ENCODE measurements around the gene ITGBL1.

Gene ITGBL1

GRCh38 chr13:101453784-101454201 is 1.3 kb downstream of the ITGBL1 start:
- no peak for DNase-seq

- DNase-seq: no peak
These were observed 2.3 kb downstream of the ITGBL1 start for GRCh38 chr13:101454767-101455166.

- DNase-seq: no peak
These were observed 3.4 kb downstream of the ITGBL1 start for GRCh38 chr13:101455863-101456262.

- DNase-seq: no peak
These were observed 4.7 kb downstream of the ITGBL1 start for GRCh38 chr13:101457176-101457575.

DNA sequence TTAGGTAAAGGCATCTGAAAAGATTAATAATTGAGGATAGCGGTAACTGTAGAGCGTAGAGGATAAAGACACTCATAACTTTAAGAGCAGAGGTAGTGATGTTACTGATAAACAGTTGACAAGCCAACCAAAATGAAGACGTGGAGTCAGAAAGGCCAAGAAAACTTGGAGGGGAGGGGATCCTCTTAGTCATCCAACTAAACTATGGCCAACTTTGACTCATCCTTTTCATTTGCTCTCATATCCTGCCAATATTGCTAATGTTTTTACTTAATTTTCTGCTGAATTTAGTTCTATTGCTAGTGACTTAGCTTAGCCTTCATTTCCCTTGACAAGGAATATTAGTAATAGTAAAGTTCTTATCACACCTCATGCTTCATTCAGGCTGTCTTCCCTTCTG is 13.4 kb downstream of the ITGBL1 start:
- DNase-seq: no peak

DNA sequence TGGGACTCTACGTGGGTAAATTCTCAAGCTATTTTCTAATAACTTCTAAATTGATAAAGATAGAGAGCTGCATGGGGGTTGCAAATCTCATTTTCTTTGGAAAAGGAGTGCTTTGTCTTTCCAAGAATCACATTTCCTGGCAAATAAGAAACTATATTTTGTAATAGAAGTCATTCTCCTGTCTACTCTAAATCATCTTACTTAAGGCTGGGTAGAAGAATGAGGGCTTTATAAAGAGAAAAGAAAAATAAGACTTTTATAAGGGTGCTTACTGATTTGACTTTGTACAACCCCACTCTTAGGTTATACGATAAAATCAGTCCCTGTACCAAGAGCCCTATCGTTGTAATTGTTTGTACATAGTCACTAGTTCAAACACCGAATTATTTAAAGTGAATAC is 14.9 kb downstream of the ITGBL1 start:
- no peak for DNase-seq

- DNase-seq: no peak
These were observed 21.0 kb downstream of the ITGBL1 start for GRCh38 chr13:101473458-101473857.

DNA sequence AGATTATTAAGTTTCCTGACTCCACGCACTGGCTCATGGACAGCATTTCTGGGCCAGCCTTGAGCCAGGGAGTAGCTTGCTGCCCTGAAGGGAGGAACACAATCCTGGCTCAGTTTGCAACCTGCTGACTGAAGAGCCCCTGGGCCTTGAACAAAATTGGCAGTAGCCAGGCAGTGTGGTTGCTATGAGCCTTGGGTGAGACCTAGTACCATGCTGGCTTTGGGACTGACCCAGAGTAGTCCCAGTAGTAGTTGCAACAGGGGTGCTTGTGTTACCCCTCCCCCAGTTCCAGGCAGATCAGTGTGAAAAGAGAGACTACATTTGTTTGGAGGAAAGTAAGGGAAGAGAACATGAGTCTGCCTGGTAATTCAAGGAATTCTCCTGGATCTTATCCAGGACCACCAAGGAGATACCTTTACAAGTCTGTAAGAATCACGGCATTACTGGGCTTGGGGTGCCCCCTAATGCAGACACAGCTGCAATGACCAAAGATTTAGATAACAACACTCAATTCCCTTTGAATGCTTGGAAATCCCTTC is 22.0 kb downstream of the ITGBL1 start:
- DNase-seq: no peak

GRCh38 chr13:101475536-101475935 is 23.1 kb downstream of the ITGBL1 start:
- no peak for DNase-seq

DNA sequence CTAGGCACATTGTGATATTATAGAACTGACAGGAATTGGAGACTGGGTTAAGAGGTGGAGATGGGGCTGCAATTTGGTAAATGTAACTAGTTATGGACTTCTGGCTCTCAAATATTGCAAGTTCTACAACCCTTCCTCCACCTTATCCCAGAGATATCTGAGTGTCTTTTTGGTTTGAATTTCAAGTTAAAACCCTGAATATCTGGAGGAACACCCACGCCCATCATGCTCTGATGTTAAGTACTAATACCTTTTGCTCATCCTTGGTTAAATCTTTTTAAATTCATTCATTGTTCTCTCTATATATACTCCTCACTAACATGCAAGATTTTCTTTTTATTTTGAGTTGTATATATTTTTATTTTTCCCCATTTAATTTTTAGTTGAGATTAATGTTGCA is 28.9 kb downstream of the ITGBL1 start:
- no peak for DNase-seq

DNA sequence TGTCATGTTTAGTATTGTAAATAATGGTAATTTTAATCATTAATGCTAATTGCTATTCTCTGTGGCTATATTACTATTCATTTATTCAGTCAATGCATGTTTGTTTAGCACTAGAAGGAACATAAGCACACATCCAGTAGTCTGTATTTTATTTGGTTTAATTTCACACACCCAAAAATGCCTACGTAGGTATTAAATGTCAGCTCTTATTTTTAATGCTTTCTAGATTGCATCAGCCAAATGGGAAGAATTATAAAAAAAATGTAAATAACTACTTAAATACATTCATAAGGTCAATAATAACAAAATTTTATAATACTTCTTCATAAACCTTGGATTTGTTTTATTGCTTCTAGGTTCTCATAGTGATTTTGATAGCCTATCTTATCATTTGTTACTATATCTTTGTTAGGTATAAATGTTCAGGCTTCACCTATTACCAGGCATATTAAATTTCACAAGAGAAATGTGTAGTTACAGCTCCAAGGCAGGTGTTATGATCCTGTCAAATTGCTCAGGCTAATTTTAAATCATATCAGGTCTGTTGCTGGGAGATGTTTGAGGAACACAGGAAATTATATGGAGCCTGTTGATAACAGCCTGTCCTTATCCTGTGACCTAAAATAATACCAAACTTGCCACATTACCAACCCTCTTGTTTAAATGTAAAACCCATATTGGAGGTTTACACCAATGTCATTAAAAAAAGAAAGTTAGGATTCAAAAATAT is 34.4 kb downstream of the ITGBL1 start:
- DNase-seq: no peak

- no peak for DNase-seq
These were observed 35.0 kb downstream of the ITGBL1 start for GRCh38 chr13:101487438-101487830.

DNA sequence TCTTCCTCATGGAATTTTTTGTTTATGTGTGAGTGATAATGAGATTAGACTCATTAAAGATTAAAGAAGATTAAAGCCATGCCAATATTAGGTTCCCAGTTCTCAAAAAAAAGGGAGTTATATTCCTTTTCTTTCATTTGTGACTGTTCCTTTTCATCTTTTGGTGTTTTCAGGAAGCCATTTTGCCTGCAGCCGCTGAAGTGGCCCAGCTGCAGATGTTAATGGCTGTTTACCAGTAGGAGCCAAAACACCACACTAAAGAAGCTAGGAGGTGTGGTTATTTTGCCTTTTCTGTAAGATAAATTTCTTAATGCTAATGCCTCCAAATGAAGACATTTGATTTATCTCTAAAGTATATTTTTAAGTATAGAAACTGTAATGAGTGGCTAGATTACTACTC is 36.3 kb downstream of the ITGBL1 start:
- DNase-seq: no peak

- DNase-seq: no peak
These were observed 37.3 kb downstream of the ITGBL1 start for GRCh38 chr13:101489643-101490405.

DNA sequence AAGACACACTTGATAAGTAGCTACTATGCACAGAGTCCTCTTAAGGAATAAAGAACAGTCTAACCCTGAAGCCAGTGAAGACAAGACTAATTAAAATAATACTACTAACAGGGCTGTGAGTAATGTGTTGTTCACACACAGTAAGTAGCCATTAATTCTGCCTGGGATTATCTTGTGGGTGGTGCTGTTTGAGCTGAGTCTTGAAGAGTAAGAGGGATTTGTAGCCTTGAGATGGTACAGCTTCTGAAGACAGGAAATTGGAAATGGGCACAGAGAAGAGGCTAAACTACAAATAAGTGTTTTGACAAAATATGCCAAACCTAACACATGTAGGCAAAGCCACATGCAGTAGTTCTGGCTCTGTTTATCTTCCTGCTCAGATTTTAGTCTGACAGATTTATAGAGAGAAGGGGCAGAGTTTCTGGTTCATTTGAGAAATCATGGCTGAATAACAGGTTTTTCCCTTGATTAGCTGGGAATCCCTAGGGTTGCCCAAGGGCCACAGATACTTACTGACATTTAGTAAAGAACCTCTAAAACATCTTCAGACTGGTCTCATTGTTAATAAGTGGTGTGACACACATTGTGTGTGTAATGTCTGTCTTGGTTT is 38.0 kb downstream of the ITGBL1 start:
- DNase-seq: no peak

GRCh38 chr13:101492251-101492910 is 39.9 kb downstream of the ITGBL1 start:
- no peak for DNase-seq

DNA sequence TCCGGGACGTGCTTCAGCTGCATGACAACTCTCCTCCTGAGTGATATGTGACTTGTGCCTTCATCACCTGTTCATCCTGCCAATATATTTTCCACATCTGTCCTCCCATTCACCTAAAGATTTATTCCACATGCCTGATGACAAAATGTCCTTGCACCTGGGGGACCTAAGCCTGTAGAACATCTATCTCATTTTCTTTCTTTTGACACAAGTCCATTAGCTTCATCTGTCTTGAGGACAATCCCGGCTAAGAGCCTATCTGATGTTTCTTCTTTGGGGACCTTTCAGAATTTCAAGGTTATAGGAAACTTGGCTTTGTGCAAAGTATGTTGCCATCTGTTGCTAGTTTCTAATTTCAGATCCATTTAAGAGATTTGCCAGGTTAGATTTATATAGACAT is 41.1 kb downstream of the ITGBL1 start:
- DNase-seq: no peak

GRCh38 chr13:101499406-101499805 is 46.9 kb downstream of the ITGBL1 start:
- DNase-seq: no peak

- no peak for DNase-seq
These were observed 50.1 kb downstream of the ITGBL1 start for GRCh38 chr13:101502618-101503017.

DNA sequence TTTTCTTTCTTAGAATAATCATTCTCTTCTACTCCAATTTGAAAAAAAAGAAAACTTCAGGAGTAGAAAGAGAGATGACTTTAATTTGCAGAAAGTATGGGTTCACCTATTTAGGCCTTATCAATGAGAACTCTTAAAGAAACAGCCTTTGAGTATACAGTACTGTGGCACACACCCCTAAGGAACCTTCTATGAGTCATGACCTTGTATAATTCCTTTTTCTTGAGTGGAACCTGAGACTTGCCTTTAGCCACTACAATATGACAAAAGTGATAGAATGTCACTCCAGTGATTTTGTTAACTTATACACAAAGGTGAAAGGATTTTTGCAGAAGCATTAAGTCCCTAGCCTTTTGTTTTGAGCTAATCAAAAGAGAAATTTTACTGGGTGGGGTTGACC is 58.7 kb downstream of the ITGBL1 start:
- no peak for DNase-seq

DNA sequence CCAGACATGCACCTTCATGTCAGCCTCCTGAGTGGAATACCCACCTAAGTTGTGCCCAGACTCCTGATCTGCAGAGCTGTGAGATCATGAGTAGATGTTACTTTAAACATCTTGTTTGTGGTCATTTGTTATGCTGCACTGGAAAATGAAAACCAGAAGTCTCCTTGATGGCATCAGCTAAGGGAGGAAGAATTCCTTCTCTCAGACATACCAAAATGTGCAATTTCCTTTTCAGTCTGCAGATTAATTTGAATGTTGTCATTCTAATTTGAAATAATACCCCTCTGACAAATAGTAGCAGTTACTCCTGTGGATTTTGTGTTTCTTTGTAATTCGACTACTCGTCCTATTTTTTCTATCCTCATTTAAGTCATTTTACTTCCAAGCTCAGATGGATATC is 59.3 kb downstream of the ITGBL1 start:
- no peak for DNase-seq

DNA sequence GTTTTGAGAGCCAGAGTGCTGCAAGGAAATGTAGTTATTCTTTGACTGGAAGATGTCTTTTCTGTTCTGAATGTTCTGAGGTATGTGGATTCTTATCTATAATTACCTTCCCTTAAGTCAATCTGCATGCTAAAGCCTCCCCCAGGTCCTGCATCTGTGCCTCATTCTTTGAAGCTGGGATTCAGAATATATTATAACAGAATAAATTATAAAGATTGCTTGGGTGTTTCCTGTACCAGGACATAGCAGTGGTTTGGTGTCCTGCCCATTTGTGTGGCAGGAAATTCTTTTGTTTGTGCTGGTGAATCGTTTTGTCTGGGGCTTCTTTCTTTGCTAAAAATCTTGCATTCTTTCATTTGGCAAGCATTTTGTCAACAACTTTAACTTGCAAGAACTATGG is 60.2 kb downstream of the ITGBL1 start:
- no peak for DNase-seq

DNA sequence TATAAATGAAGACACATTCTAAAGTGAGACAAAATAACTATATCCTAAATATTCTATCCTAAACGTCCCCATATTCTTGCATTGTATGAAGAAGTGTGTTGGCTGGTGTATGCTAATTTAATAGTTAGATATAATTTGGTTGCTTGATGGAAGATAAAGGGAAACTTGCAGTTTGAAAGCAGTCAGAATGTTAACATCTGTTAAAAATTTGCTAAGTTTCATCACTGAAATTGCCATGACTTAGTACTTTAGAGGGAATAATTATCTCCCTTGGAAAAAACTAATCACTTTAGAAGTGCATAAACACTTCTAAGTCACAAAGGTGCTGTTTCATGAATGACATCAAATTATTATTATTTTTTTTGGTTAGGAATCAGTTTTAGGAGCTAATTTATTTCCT is 61.6 kb downstream of the ITGBL1 start:
- DNase-seq: no peak

Data from SHP77 (cell line).